GM12892 (cell line): ENCODE results near the gene HOXB9.

Experiments
- POLR2A ChIP-seq: IDR thresholded peaks from 2 replicates; pipeline ENCODE4 v1.6.1; 2011; ENCODE audit warnings: low read depth, low read length, control low read depth
- POLR2AphosphoS5 ChIP-seq: IDR thresholded peaks from 2 replicates; pipeline ENCODE4 v1.6.1; 2011; ENCODE audit warnings: low read depth, low read length, control low read depth

- TF ChIP-seq POLR2A = no peak
- no peak for TF ChIP-seq POLR2AphosphoS5
Measured at GRCh38 chr17:48663134-48663924, 37.2 kb upstream of the HOXB9 start.
